ENCODE data around the gene CDC26. TPM values are rescaled to one million over a fixed set of nuclear protein-coding genes. Genes with fewer than 3 reads are reported as not detected.

Gene CDC26
- total RNA-seq, 2 experiments from 2014 or later: 15.8 to 18.0 TPM

GRCh38 chr9:113310538-113310937, 35.2 kb upstream of the CDC26 start:
- intact Hi-C loops (cut with DNase I, micrococcal nuclease): no loop called here
- ChIA-PET CTCF (no interaction called here), POLR2A (no interaction called here)
- Histone ChIP-seq H3K4me1 (ENCODE audit: insufficient read depth, low read length) (no peaks in the 10 kb centered on the region), H3K27ac (ENCODE audit: low read depth in 1 of 2, low read length in 2 of 2) (no peak overlapping the region), H3K4me3 (ENCODE audit: low read length) (no peak overlapping the region), H3K36me3 (ENCODE audit: insufficient read depth, low read length) (no peaks in the 10 kb centered on the region), H3K9me3 (ENCODE audit: control insufficient read depth in 1 of 2, insufficient read depth in 1 of 2, low read length in 2 of 2) (no peaks in the 10 kb centered on the region), H3K27me3 (ENCODE audit: control insufficient read depth in 1 of 2, insufficient read depth in 2 of 2, low read length in 2 of 2) (no peaks in the 10 kb centered on the region)
- no peaks in the 10 kb centered on the region for H3K9me3 Mint-ChIP-seq
- no peak for TF ChIP-seq CTCF (IDR thresholded peaks at IDR 0.05)
- no peak overlapping the region for H3K27ac Mint-ChIP-seq
- H3K4me1 Mint-ChIP-seq (ENCODE audit: low read depth): no peaks in the 10 kb centered on the region
- ATAC-seq (ENCODE audit: poor library complexity) (no peak), DNase-seq (no peak)
- H3K27me3 Mint-ChIP-seq: no peaks in the 10 kb centered on the region
- H3K36me3 Mint-ChIP-seq (ENCODE audit: low read depth): no peaks in the 10 kb centered on the region
- no peak overlapping the region for H3K4me3 Mint-ChIP-seq

- POLR2A ChIA-PET: no interaction called here
- ATAC-seq (ENCODE audit: poor library complexity): peak; percentile 46
- H3K4me1 ChIP-seq (ENCODE audit: insufficient read depth, low read length): no peaks in the 10 kb centered on the region
- H3K36me3 ChIP-seq (ENCODE audit: insufficient read depth, low read length): no peaks in the 10 kb centered on the region
- Mint-ChIP-seq H3K4me1 (ENCODE audit: low read depth) (no peaks in the 10 kb centered on the region), H3K27me3 (no peaks in the 10 kb centered on the region), H3K4me3 (no peak overlapping the region), H3K36me3 (ENCODE audit: low read depth) (no peaks in the 10 kb centered on the region), H3K9me3 (no peaks in the 10 kb centered on the region), H3K27ac (no peak overlapping the region)
- DNase-seq: peak in 7 of 14 experiments; percentile 1 to 56 (median 24)
- TF ChIP-seq CTCF (IDR thresholded peaks at IDR 0.05): peak; percentile 56
- H3K27ac ChIP-seq (ENCODE audit: low read depth in 1 of 2, low read length in 2 of 2): no peak overlapping the region
- H3K4me3 ChIP-seq (ENCODE audit: low read length): no peak overlapping the region
- CTCF ChIA-PET: no interaction called here
- H3K9me3 ChIP-seq (ENCODE audit: control insufficient read depth in 1 of 2, insufficient read depth in 1 of 2, low read length in 2 of 2): no peaks in the 10 kb centered on the region
- H3K27me3 ChIP-seq (ENCODE audit: control insufficient read depth in 1 of 2, insufficient read depth in 2 of 2, low read length in 2 of 2): no peaks in the 10 kb centered on the region
- intact Hi-C loops (cut with DNase I, micrococcal nuclease): loop anchor here (1.0 kb wide), 3 partner anchors 40 to 349 kb away; partner anchors contain the start of gene BSPRY (in 1 of the 2)
Measured at GRCh38 chr9:113309204-113309813, 33.9 kb upstream of the CDC26 start.

- Histone ChIP-seq H3K4me1 (ENCODE audit: insufficient read depth, low read length) (no peaks in the 10 kb centered on the region), H3K4me3 (ENCODE audit: low read length) (no peak overlapping the region), H3K9me3 (ENCODE audit: control insufficient read depth in 1 of 2, insufficient read depth in 1 of 2, low read length in 2 of 2) (no peaks in the 10 kb centered on the region), H3K36me3 (ENCODE audit: insufficient read depth, low read length) (no peaks in the 10 kb centered on the region), H3K27ac (ENCODE audit: low read depth in 1 of 2, low read length in 2 of 2) (no peak overlapping the region), H3K27me3 (ENCODE audit: control insufficient read depth in 1 of 2, insufficient read depth in 2 of 2, low read length in 2 of 2) (no peaks in the 10 kb centered on the region)
- ATAC-seq (ENCODE audit: poor library complexity) (no peak), DNase-seq (no peak)
- Mint-ChIP-seq H3K36me3 (ENCODE audit: low read depth) (no peaks in the 10 kb centered on the region), H3K27ac (no peak overlapping the region), H3K4me3 (no peak overlapping the region), H3K27me3 (no peaks in the 10 kb centered on the region), H3K4me1 (ENCODE audit: low read depth) (no peaks in the 10 kb centered on the region), H3K9me3 (no peaks in the 10 kb centered on the region)
- no peak for TF ChIP-seq CTCF (IDR thresholded peaks at IDR 0.05)
- ChIA-PET POLR2A (no interaction called here), CTCF (no interaction called here)
- intact Hi-C loops (cut with DNase I, micrococcal nuclease): no loop called here
Measured at GRCh38 chr9:113307396-113307975, 32.1 kb upstream of the CDC26 start.
